IMR-90 (cell line): ENCODE results near the gene TEX35. TPM values are rescaled to one million over a fixed set of nuclear protein-coding genes. Genes with fewer than 3 reads are reported as not detected.

Experiments used
- ATAC-seq: fragments of 200-7000 bp; cut with Tn5 transposase; 2 replicates; pipeline ENCODE4 v1.9.1; 2020; ENCODE audit warnings: low read depth, mild to moderate bottlenecking, moderate library complexity
- BruUV-seq: library from RNA; stranded (reverse); fragments of 400-500 nt; replicated peaks from 2 replicates; lab custom pipeline; 2021; lab: Mats Ljungman, UMichigan
- CTCF ChIA-PET: fragments of 300-600 bp; formaldehyde crosslinking; extraction: SDS; loops from one replicate; lab custom pipeline; 2021; ENCODE audit warnings: antibody characterized with exemption; lab: Yijun Ruan, JAX
- POLR2A ChIA-PET: fragments of 300-600 bp; sonication (Branson Sonifier 250); formaldehyde crosslinking; loops from one replicate; lab custom pipeline; 2022; ENCODE audit warnings: antibody characterized with exemption; ENCODE audit not compliant: unreplicated experiment; lab: Charles Lee
- DNase-seq: peaks from one replicate; pipeline ENCODE4 v3.0.0; 2013
- H2AFZ ChIP-seq: replicated peaks from 2 replicates; pipeline ENCODE3; 2013; ENCODE audit warnings: low read length, mild to moderate bottlenecking; ENCODE audit not compliant: poor library complexity
- H2AK5ac ChIP-seq: 2 replicates; pipeline ENCODE4 v1.6.1; 2013; ENCODE audit warnings: low read depth, low read length, inconsistent platforms
- H2AK9ac ChIP-seq: replicated peaks from 2 replicates; pipeline ENCODE3; 2013; ENCODE audit warnings: mild to moderate bottlenecking, low read depth, low read length, moderate library complexity; ENCODE audit not compliant: poor library complexity
- H2BK120ac ChIP-seq: 2 replicates; pipeline ENCODE4 v1.6.1; 2013; ENCODE audit warnings: low read depth, low read length, inconsistent platforms
- H2BK15ac ChIP-seq: 3 replicates; pipeline ENCODE4 v1.6.1; 2013; ENCODE audit warnings: low read depth, low read length, inconsistent platforms
- H2BK20ac ChIP-seq: 2 replicates; pipeline ENCODE4 v1.6.1; 2013; ENCODE audit warnings: low read depth, mild to moderate bottlenecking, inconsistent platforms, low read length, moderate library complexity
- H2BK5ac ChIP-seq: 2 replicates; pipeline ENCODE4 v1.6.1; 2013; ENCODE audit warnings: mild to moderate bottlenecking, low read depth, low read length, inconsistent platforms; ENCODE audit not compliant: poor library complexity, severe bottlenecking
- H3K14ac ChIP-seq: replicated peaks from 2 replicates; pipeline ENCODE4 v1.6.1; 2013; ENCODE audit warnings: low read depth, low read length, inconsistent platforms
- H3K18ac ChIP-seq: 2 replicates; pipeline ENCODE4 v1.6.1; 2013; ENCODE audit warnings: low read depth, low read length, control low read depth
- H3K23ac ChIP-seq: 2 replicates; pipeline ENCODE4 v1.6.1; 2013; ENCODE audit warnings: low read depth, low read length, inconsistent platforms
- H3K27ac ChIP-seq: 2 replicates; pipeline ENCODE4 v1.5.1; 2013; ENCODE audit warnings: mild to moderate bottlenecking, control low read depth, low read length; ENCODE audit not compliant: insufficient read depth
- H3K27me3 ChIP-seq: 2 replicates; pipeline ENCODE4 v1.6.1; 2013; ENCODE audit warnings: low read length; ENCODE audit not compliant: control insufficient read depth, insufficient read depth
- H3K36me3 ChIP-seq: 2 replicates; pipeline ENCODE4 v1.6.1; 2013; ENCODE audit warnings: low read length, mixed read lengths; ENCODE audit not compliant: control insufficient read depth, insufficient read depth
- H3K4ac ChIP-seq: 2 replicates; pipeline ENCODE4 v1.6.1; 2013; ENCODE audit warnings: low read depth, low read length, inconsistent platforms
- H3K4me1 ChIP-seq: 2 replicates; pipeline ENCODE4 v1.6.1; 2013; ENCODE audit warnings: low read length, mixed read lengths; ENCODE audit not compliant: control insufficient read depth, insufficient read depth
- H3K4me2 ChIP-seq: 2 replicates; pipeline ENCODE4 v1.6.1; 2013; ENCODE audit warnings: low read depth, mild to moderate bottlenecking, control low read depth, low read length, moderate library complexity
- H3K4me3 ChIP-seq: 2 replicates; pipeline ENCODE4 v1.5.1; 2013; ENCODE audit warnings: low read depth, mild to moderate bottlenecking, control low read depth, low read length, moderate library complexity; ENCODE audit not compliant: insufficient read depth
- H3K56ac ChIP-seq: 2 replicates; pipeline ENCODE4 v1.6.1; 2013; ENCODE audit warnings: low read length, inconsistent platforms; ENCODE audit not compliant: insufficient read depth; ENCODE audit errors: extremely low read depth
- H3K79me1 ChIP-seq, 2 experiments: 2 replicates each; pipeline ENCODE4 v1.6.1; 2013; ENCODE audit warnings: low read length in 2 of 2, inconsistent platforms in 1 of 2, low read depth in 1 of 2
- H3K9ac ChIP-seq: 2 replicates; pipeline ENCODE4 v1.6.1; 2013; ENCODE audit warnings: low read depth, low read length, control low read depth
- H3K9me1 ChIP-seq: 2 replicates; pipeline ENCODE4 v1.6.1; 2013; ENCODE audit warnings: low read length, inconsistent platforms; ENCODE audit not compliant: insufficient read depth
- H3K9me3 ChIP-seq: 2 replicates; pipeline ENCODE4 v1.6.1; 2013; ENCODE audit warnings: low read length; ENCODE audit not compliant: control insufficient read depth, insufficient read depth
- H4K20me1 ChIP-seq: 2 replicates; pipeline ENCODE4 v1.6.1; 2013; ENCODE audit warnings: low read length, inconsistent platforms; ENCODE audit not compliant: insufficient read depth
- H4K5ac ChIP-seq: 2 replicates; pipeline ENCODE4 v1.6.1; 2013; ENCODE audit warnings: mild to moderate bottlenecking, low read depth, low read length, control low read depth
- H4K8ac ChIP-seq, 2 experiments: 2 replicates each; pipeline ENCODE4 v1.6.1; 2013; ENCODE audit warnings: low read depth in 2 of 2, low read length in 2 of 2, control low read depth in 1 of 2, inconsistent platforms in 1 of 2
- H4K91ac ChIP-seq: 2 replicates; pipeline ENCODE4 v1.6.1; 2013; ENCODE audit warnings: low read depth, low read length, inconsistent platforms; ENCODE audit not compliant: insufficient read depth
- CEBPB ChIP-seq: IDR thresholded peaks from 2 replicates; pipeline ENCODE4 v1.6.1; 2012; ENCODE audit warnings: low read depth, low read length, improper control_type of control experiment
- FOS ChIP-seq: fragments of 150-350 bp; IDR thresholded peaks from 2 replicates; pipeline ENCODE4 v1.6.1; 2016; ENCODE audit warnings: low read depth, low read length
- MXI1 ChIP-seq: IDR thresholded peaks from 2 replicates; pipeline ENCODE4 v1.6.1; 2012; ENCODE audit warnings: low read depth, mild to moderate bottlenecking, low read length, moderate library complexity, borderline replicate concordance
- NFE2L2 ChIP-seq: fragments of 150-350 bp; IDR thresholded peaks from 2 replicates; pipeline ENCODE4 v1.6.1; 2016; ENCODE audit warnings: low read depth, mild to moderate bottlenecking, low read length
- POLR2A ChIP-seq: IDR thresholded peaks from 2 replicates; pipeline ENCODE4 v1.6.1; 2012; ENCODE audit warnings: mild to moderate bottlenecking, low read depth, low read length
- RAD21 ChIP-seq: IDR thresholded peaks from 2 replicates; pipeline ENCODE4 v1.6.1; 2012; ENCODE audit warnings: low read length, improper control_type of control experiment
- RCOR1 ChIP-seq: IDR thresholded peaks from 2 replicates; pipeline ENCODE4 v1.6.1; 2012; ENCODE audit warnings: mild to moderate bottlenecking, low read length, improper control_type of control experiment; ENCODE audit not compliant: insufficient replicate concordance
- RFX5 ChIP-seq: IDR thresholded peaks from 2 replicates; pipeline ENCODE4 v1.8.0; 2012; ENCODE audit warnings: low read depth, mild to moderate bottlenecking, low read length, moderate library complexity
- SMC3 ChIP-seq: fragments of 150-350 bp; IDR thresholded peaks from 2 replicates; pipeline ENCODE4 v1.6.1; 2016; ENCODE audit warnings: low read depth, mild to moderate bottlenecking, antibody characterized with exemption, low read length, moderate library complexity
- WGBS, 2 experiments: methylation state at CpG; one replicate each; pipeline versions ENCODE4 v1.1.5 to v1.1.7; 2013; ENCODE audit warnings: missing lambda C conversion rate in 2 of 2; ENCODE audit not compliant: insufficient read length in 1 of 2; ENCODE audit errors: extremely low coverage in 2 of 2; 5-methylcytosine and 5-hydroxymethylcytosine counted together
- dilution Hi-C: fragments of 300-500 bp; cut with HindIII; formaldehyde crosslinking; loops from one replicate; pipeline ENCODE4 v1.14.3; 2018; ENCODE audit warnings: low sequenced_read_pairs; ENCODE audit not compliant: unreplicated experiment
- in situ Hi-C: fragments of 300-500 bp; cut with MboI; formaldehyde crosslinking; loops from 3 replicates; pipeline ENCODE4 v1.14.3; 2019; ENCODE audit warnings: low sequenced_read_pairs, inconsistent platforms, mixed read lengths
- intact Hi-C: fragments of 100-400 bp; cut with micrococcal nuclease; formaldehyde crosslinking; loops from 2 replicates; pipeline ENCODE4 v1.10.0; 2022
- polyA plus RNA-seq, 3 experiments: library from polyadenylated mRNA; depleted of rRNA; stranded (reverse); fragments of >200 nt; gene quantifications; 2 replicates each; pipeline ENCODE4 v1.2.3, GENCODE V29; 2012; ENCODE audit warnings: low replicate concordance in 1 of 3
- total RNA-seq: library from RNA; depleted of rRNA; stranded (reverse); fragments of >200 nt; gene quantifications from 2 replicates; pipeline ENCODE4 v1.2.3, GENCODE V29; 2012
- TF ChIP-seq, protein P1 (sequence below): fragments of 150-350 bp; IDR thresholded peaks from 2 replicates; pipeline ENCODE4 v1.6.1; 2016; ENCODE audit warnings: low read depth, mild to moderate bottlenecking, low read length, moderate library complexity, borderline replicate concordance

The TEX35 gene
- total and polyA plus RNA-seq, 2 of the 4 experiments (the other 2 are of a cell fraction): 0.05 TPM; not detected in 1

DNA sequence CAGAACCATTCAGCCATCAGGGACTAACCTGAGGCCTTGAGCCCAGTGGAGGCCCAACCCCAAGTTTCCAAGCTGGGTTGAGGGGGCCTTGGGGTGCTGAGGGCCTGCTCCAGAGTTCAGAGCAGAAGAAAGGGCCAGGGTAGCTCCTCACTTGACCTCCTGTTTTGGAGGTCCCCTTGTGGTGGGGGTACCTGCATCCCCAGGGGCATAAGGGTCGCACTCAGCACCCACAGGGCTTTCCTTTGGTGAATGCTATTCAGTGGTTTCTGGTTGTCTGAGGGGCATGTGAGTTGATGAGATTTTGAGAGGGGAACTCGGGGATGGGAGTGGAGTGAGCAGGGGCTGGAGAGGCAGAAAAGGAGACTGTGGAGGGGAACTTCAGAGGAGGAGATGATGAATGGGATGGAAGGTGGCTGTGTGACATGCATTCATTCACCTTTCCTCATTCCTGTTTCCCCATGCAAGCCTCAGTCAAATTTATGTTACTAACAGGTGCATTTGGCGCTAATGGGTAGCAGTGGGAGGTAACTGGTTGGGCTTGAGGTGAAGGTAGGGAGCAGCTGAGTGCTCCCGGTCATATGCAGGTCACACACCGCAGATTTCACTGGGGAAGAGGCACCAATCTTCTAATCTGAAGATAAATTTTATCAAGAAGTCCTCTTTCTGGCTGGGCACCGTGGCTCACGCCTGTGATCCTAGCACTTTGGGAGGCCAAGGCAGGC lies 50.4 kb downstream of the TEX35 start:
- intact Hi-C loops: no loop called here
- Histone ChIP-seq H4K8ac (no peak overlapping the region), H3K79me1 (no peaks in the 10 kb centered on the region; a peak in 1 of 4 replicates), H2BK5ac (no peak overlapping the region), H2AK9ac (no peak overlapping the region), H2AK5ac (no peak overlapping the region), H3K27ac (no peak overlapping the region), H2AFZ (no peak overlapping the region), H4K20me1 (no peaks in the 10 kb centered on the region), H3K36me3 (no peaks in the 10 kb centered on the region), H3K14ac (no peak overlapping the region), H3K9ac (no peak overlapping the region), H3K27me3 (no peaks in the 10 kb centered on the region), H3K4me3 (no peak overlapping the region), H3K4me1 (no peaks in the 10 kb centered on the region), H3K4me2 (no peak overlapping the region), H4K5ac (no peak overlapping the region), H3K23ac (no peak overlapping the region), H3K4ac (no peak overlapping the region), H3K56ac (no peak overlapping the region), H3K9me3 (no peaks in the 10 kb centered on the region), H3K18ac (no peak overlapping the region), H2BK120ac (no peak overlapping the region), H3K9me1 (no peaks in the 10 kb centered on the region), H2BK20ac (no peak overlapping the region), H2BK15ac (no peak overlapping the region), H4K91ac (no peak overlapping the region)
- no peak for DNase-seq
- TF ChIP-seq MXI1: no peak
- no peak for TF ChIP-seq RAD21
- no peak for TF ChIP-seq NFE2L2
- no peak for TF ChIP-seq CEBPB
- TF ChIP-seq, protein P1, sequence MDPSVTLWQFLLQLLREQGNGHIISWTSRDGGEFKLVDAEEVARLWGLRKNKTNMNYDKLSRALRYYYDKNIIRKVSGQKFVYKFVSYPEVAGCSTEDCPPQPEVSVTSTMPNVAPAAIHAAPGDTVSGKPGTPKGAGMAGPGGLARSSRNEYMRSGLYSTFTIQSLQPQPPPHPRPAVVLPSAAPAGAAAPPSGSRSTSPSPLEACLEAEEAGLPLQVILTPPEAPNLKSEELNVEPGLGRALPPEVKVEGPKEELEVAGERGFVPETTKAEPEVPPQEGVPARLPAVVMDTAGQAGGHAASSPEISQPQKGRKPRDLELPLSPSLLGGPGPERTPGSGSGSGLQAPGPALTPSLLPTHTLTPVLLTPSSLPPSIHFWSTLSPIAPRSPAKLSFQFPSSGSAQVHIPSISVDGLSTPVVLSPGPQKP: no peak
- no peak for TF ChIP-seq POLR2A
- no peak for TF ChIP-seq RCOR1
- no peak for TF ChIP-seq FOS
- no peak for TF ChIP-seq RFX5
- no peak for TF ChIP-seq SMC3
- WGBS, 2 experiments: no CpG with 5 or more reads among the region's 7 CpGs
- CTCF ChIA-PET: interaction anchor here (0.6 kb wide), 1 partner anchor 52 kb away, joined by 4 read pairs; no protein-coding TSS in a partner anchor
- no TSS peak for BruUV-seq
- POLR2A ChIA-PET: no interaction called here
- no peak for ATAC-seq
- dilution Hi-C loops: no loop called here
- in situ Hi-C loops: no loop called here
